Measurements from ENCODE around the gene PPT2.

- TF ChIP-seq CTCF (CRISPR knock-in tag; IDR thresholded peaks at IDR 0.05): no peak
- TF ChIP-seq MYC (CRISPR knock-in tag; IDR thresholded peaks at IDR 0.05; ENCODE audit: borderline replicate concordance): no peak
- TF ChIP-seq CREB1 (IDR thresholded peaks at IDR 0.05): no peak
- no peak for TF ChIP-seq CREB1 (CRISPR knock-in tag; IDR thresholded peaks at IDR 0.05)
- TF ChIP-seq FOXM1 (CRISPR knock-in tag; IDR thresholded peaks at IDR 0.05): no peak
- no peak for TF ChIP-seq GABPA (IDR thresholded peaks at IDR 0.05; ENCODE audit: low read depth, low read length)
- TF ChIP-seq GABPA (CRISPR knock-in tag; IDR thresholded peaks at IDR 0.05; ENCODE audit: low read depth): no peak
- TF ChIP-seq POLR2A (IDR thresholded peaks at IDR 0.05; ENCODE audit: insufficient read depth in 1 of 2, low read depth in 2 of 2, low read length in 2 of 2): no peak
- no peak for TF ChIP-seq ZNF431 (CRISPR knock-in tag; IDR thresholded peaks at IDR 0.05; ENCODE audit: borderline replicate concordance, low read depth)
- TF ChIP-seq ZNF644 (CRISPR knock-in tag; IDR thresholded peaks at IDR 0.05; ENCODE audit: low read depth): no peak
- TF ChIP-seq MIER3 (CRISPR knock-in tag; IDR thresholded peaks at IDR 0.05; ENCODE audit: borderline replicate concordance): no peak
- no peak for TF ChIP-seq HMGXB4 (CRISPR knock-in tag; IDR thresholded peaks at IDR 0.05; ENCODE audit: borderline replicate concordance in 1 of 2, low read depth in 1 of 2)
- TF ChIP-seq, protein P1, sequence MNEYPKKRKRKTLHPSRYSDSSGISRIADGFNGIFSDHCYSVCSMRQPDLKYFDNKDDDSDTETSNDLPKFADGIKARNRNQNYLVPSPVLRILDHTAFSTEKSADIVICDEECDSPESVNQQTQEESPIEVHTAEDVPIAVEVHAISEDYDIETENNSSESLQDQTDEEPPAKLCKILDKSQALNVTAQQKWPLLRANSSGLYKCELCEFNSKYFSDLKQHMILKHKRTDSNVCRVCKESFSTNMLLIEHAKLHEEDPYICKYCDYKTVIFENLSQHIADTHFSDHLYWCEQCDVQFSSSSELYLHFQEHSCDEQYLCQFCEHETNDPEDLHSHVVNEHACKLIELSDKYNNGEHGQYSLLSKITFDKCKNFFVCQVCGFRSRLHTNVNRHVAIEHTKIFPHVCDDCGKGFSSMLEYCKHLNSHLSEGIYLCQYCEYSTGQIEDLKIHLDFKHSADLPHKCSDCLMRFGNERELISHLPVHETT (CRISPR knock-in tag; conservative IDR thresholded peaks at IDR 0.05): no peak
- TF ChIP-seq SIX4 (CRISPR knock-in tag; IDR thresholded peaks at IDR 0.05): no peak
- TF ChIP-seq PTBP1 (IDR thresholded peaks at IDR 0.05; ENCODE audit: low read depth, low read length, poor library complexity, severe bottlenecking): no peak
- TF ChIP-seq HNRNPK (IDR thresholded peaks at IDR 0.05; ENCODE audit: low read depth, low read length, poor library complexity, severe bottlenecking): no peak
Observed at GRCh38 chr6:32152769-32153563, 975 bp upstream of the PPT2 start.
